ENCODE data around the gene ISG20.

DNA sequence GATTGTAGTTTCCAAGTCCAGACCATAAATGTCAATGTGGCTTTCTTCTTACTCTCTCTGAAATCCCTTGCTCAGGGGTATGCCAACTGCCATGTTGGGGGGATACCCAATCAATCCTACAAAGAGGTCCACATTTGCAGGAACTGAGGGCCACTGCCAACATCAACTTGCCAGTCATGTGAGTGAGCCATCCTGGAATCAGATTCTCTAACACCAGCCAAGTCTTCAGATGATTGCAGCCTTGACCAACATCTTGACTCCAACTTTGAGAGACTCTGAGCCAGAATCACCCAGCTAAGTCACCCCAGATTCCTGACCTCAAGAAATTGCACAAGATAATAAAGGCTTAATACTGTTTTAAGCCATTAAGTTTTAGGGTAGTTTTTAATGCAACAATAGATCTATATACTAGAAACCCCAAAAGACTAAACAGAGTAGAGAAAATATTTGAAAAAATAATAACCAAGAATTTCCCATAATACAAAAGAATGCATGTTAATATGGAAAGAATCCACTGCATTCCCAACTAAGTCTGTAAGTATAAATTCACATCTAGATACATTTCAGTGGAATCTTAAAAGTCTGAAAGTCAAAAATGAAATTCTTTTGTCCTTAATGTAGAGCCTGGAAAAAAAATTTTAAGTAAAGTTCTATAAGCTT lies 22.4 kb downstream of the ISG20 start:
- TF ChIP-seq EZH2 (IDR thresholded peaks at IDR 0.05; ENCODE audit: borderline replicate concordance, insufficient read depth, low read depth, low read length, poor library complexity, severe bottlenecking), result no peak
- TF ChIP-seq, protein P1, sequence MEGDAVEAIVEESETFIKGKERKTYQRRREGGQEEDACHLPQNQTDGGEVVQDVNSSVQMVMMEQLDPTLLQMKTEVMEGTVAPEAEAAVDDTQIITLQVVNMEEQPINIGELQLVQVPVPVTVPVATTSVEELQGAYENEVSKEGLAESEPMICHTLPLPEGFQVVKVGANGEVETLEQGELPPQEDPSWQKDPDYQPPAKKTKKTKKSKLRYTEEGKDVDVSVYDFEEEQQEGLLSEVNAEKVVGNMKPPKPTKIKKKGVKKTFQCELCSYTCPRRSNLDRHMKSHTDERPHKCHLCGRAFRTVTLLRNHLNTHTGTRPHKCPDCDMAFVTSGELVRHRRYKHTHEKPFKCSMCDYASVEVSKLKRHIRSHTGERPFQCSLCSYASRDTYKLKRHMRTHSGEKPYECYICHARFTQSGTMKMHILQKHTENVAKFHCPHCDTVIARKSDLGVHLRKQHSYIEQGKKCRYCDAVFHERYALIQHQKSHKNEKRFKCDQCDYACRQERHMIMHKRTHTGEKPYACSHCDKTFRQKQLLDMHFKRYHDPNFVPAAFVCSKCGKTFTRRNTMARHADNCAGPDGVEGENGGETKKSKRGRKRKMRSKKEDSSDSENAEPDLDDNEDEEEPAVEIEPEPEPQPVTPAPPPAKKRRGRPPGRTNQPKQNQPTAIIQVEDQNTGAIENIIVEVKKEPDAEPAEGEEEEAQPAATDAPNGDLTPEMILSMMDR (IDR thresholded peaks at IDR 0.05), result no peak

All from B cell (primary cell).